Activated CD8-positive, alpha-beta memory T cell treated with anti-CD3 and anti-CD28 coated beads for 4 hours (primary cell): ENCODE measurements around the gene EFEMP1.

Experiments
- DNase-seq, 2 donors: peaks; one replicate each; pipeline ENCODE4 v3.0.0-alpha.2; 2020; ENCODE audit warnings: low read depth in 2 of 2

The EFEMP1 gene

GRCh38 chr2:55932843-55933242, 9.3 kb upstream of the EFEMP1 start:
- no peak for DNase-seq

- DNase-seq, result no peak
Observed at GRCh38 chr2:55931281-55931680, 7.7 kb upstream of the EFEMP1 start.

- DNase-seq, result no peak
Observed at GRCh38 chr2:55929476-55929875, 5.9 kb upstream of the EFEMP1 start.

DNA sequence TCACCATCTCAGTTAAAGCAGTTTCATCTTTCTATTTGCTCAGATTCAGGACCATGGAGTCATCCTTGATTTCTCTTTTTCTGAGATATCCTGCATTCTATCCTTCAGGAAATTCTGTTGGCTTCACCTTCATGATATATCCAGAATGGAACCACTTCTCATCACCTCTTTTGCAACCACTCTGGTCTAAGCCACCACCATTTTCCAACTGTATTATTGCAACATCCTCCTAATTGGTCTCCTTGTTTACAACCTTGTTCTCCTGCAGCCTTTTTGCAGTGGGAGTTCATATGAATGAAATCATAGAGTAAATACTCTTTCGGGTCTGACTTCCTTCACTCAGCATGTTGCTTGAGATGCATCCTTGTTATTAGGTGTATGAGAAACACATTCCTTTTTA, 3.4 kb upstream of the EFEMP1 start:
- no peak for DNase-seq

GRCh38 chr2:55926246-55926645, 2.7 kb upstream of the EFEMP1 start:
- DNase-seq, result no peak

GRCh38 chr2:55923982-55924321, 370 bp upstream of the EFEMP1 start:
- DNase-seq, result no peak

DNA sequence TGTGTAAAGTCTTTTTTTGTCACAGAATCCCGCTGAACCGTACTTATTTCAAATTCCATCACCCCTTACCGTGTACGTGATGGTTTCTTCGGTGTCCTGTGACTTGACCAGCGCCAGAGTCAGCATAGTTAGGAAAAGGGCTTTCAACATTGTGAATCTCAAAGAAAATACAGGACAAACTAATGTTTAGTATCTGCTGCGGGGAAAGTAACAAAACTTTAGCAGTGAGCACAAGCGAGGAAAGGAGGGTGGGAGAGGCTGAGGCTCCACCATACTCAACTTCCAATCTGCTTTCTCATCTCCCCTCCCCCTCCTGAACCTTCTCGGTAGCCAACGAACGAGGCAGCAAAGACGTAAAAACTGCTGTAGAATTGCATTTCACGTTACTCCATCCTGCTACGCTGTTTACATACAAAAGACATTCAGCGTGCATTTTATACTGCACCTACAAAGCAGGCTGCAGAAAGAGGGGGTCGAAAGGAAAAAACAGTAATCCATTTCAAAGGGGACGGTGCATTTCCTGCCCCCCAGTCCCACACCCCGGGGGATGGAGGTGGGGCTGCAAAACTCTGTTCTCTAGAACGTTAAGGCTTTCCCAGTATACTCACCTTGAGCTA, 1.2 kb downstream of the EFEMP1 start:
- DNase-seq, result no peak

- no peak for DNase-seq
Observed at GRCh38 chr2:55919574-55919973, 4.0 kb downstream of the EFEMP1 start.

DNA sequence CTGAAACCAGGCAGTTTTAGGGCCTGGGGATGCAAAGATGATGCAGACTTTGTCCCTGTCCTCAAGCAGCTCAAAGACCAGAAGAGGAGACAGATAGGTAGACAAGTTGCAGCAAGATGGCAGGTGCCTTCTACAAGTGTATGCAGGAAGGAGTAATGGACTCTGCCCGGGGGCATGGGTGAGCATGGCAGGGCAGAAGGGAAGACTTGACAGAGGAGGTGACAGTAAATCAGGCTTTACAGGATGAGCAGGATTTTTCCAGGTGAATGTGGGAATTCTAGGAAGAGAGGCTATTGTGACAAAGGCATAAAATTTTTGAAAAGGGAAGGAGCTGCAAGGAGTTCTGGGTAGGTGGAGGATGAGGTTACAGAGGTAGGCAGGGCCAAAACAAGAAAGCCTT, 4.7 kb downstream of the EFEMP1 start:
- DNase-seq, result no peak

- no peak for DNase-seq
Observed at GRCh38 chr2:55917713-55918390, 5.7 kb downstream of the EFEMP1 start.

DNA sequence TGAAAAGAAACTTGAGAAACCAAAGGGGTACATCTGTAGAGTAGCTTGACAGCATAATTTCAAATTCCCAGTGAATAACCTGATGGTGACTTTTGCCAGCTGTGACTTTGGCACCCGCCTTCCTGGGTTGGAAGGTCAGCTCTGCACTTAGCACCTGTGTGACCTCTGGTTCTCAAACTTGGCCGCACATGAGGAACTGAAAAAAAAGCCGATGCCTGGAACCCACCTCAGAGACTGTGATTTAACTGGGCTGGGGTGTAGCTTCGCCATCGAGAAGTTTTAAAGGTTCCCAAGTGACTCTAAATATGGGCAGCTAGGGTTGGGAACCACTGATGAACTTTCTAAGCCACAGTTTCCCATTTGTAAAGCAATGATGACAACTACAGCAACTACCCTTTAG, 6.5 kb downstream of the EFEMP1 start:
- DNase-seq, result no peak

GRCh38 chr2:55916473-55917049, 7.0 kb downstream of the EFEMP1 start:
- no peak for DNase-seq

- no peak for DNase-seq
Observed at GRCh38 chr2:55914786-55915185, 8.8 kb downstream of the EFEMP1 start.

DNA sequence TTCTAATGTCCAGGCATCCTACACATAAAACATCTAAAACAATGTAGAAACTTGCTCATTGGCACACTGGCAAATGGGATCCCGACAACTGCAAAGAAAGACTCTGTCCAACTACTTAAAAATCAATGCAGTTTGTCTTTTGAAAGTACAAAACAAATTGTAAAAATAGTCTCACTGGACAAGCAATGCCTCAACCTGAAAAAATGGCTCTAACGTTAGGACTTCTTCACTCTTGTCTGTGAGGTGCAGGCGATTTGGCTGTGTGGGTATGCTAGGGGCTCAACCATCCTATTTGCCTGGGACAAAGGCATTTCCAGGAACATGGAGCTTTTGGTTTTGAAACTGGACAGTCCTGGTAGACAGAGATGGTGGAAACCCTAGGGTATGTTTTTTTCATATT, 10.7 kb downstream of the EFEMP1 start:
- no peak for DNase-seq

DNA sequence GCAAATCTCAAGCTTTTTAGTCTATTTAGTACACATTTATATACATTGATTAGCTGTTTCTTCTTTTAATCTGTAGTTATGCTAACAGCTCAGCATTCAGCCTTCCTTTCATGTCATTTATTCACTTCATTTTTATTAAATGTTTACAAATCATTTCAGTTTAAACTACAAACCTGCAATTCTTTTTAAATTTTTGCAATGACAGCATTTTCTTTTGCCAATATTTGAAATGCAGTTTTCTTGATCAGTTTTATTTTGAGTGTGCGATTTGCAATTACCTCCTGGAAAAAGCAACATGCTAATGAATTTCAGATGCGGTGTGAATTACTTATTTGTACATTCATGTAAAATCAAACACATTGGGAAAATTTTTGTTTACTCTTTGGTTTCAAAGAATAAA, 13.5 kb downstream of the EFEMP1 start:
- no peak for DNase-seq

- DNase-seq, result no peak
Observed at GRCh38 chr2:55907686-55908085, 15.9 kb downstream of the EFEMP1 start.

GRCh38 chr2:55906993-55907392, 16.6 kb downstream of the EFEMP1 start:
- no peak for DNase-seq

GRCh38 chr2:55903727-55904126, 19.9 kb downstream of the EFEMP1 start:
- DNase-seq, result no peak

GRCh38 chr2:55902971-55903370, 20.6 kb downstream of the EFEMP1 start:
- DNase-seq, result no peak

GRCh38 chr2:55902429-55902828, 21.2 kb downstream of the EFEMP1 start:
- DNase-seq, result no peak

GRCh38 chr2:55901941-55902340, 21.6 kb downstream of the EFEMP1 start:
- DNase-seq, result no peak

DNA sequence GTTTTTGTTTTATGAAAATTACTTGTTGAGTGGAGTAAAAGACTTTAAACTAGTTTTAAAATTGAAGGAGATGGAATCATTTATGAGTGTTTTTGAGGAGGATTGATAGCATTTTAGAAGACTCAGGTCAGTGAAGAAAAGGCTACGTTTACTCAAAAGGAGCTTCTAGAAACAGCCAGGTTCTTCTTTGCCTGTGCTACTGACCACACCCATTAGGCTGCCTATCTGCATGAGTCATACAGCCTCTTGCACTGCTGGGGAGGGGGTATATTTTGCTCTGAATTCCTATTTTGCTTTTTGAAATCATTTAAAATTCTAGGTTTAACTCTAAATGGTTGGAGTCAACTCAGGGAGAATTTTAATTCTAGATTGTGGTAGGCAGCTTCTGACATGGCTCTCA, 22.3 kb downstream of the EFEMP1 start:
- no peak for DNase-seq

GRCh38 chr2:55899881-55900280, 23.7 kb downstream of the EFEMP1 start:
- no peak for DNase-seq
